ENCODE data around the gene ZNF579. TPM values are rescaled to one million over a fixed set of nuclear protein-coding genes. Genes with fewer than 3 reads are reported as not detected.

The ZNF579 gene
- total and polyA plus RNA-seq, 7 donors: 4.2 to 81.6 (median 22.9) TPM

GRCh38 chr19:55596304-55596703 is 15.7 kb upstream of the ZNF579 start:
- Histone ChIP-seq H3K36me3 (ENCODE audit: insufficient read depth in 1 of 2, low read depth in 1 of 2) (peaks cover 0 to 49% of the 10 kb centered on the region in 2 donors), H3K27ac (peak overlapping the region; percentile 47), H3K27me3 (ENCODE audit: insufficient read depth in 3 of 3, low read length in 2 of 3) (no peaks in the 10 kb centered on the region), H3K9me3 (no peaks in the 10 kb centered on the region), H3K4me3 (no peak overlapping the region), H3K4me1 (peaks cover 20% of the 10 kb centered on the region)
- TF ChIP-seq, protein P1, sequence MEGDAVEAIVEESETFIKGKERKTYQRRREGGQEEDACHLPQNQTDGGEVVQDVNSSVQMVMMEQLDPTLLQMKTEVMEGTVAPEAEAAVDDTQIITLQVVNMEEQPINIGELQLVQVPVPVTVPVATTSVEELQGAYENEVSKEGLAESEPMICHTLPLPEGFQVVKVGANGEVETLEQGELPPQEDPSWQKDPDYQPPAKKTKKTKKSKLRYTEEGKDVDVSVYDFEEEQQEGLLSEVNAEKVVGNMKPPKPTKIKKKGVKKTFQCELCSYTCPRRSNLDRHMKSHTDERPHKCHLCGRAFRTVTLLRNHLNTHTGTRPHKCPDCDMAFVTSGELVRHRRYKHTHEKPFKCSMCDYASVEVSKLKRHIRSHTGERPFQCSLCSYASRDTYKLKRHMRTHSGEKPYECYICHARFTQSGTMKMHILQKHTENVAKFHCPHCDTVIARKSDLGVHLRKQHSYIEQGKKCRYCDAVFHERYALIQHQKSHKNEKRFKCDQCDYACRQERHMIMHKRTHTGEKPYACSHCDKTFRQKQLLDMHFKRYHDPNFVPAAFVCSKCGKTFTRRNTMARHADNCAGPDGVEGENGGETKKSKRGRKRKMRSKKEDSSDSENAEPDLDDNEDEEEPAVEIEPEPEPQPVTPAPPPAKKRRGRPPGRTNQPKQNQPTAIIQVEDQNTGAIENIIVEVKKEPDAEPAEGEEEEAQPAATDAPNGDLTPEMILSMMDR (IDR thresholded peaks at IDR 0.05): no peak
- ATAC-seq: no peak
- no peak for DNase-seq
- intact Hi-C loops (cut with DNase I): loop anchor here in 1 of 2 donors (5.0 kb wide), 1 partner anchor 49 kb away; the partner anchor contains the start of gene SBK3
- 74 to 82% (median 77%) methylated on average over 3 of the region's 3 CpGs for WGBS, 3 donors

GRCh38 chr19:55594996-55595545 is 14.4 kb upstream of the ZNF579 start:
- Histone ChIP-seq H3K27me3 (ENCODE audit: insufficient read depth in 3 of 3, low read length in 2 of 3) (no peaks in the 10 kb centered on the region), H3K27ac (peak overlapping the region; percentile 47), H3K4me3 (no peak overlapping the region), H3K9me3 (no peaks in the 10 kb centered on the region), H3K4me1 (peaks cover 14% of the 10 kb centered on the region), H3K36me3 (ENCODE audit: insufficient read depth in 1 of 2, low read depth in 1 of 2) (peaks cover 0 to 49% of the 10 kb centered on the region in 2 donors)
- ATAC-seq (peak in 3 of 4 donors; percentile 45 to 53 (median 51)), DNase-seq (peak in 1 of 2 donors; percentile 76)
- TF ChIP-seq, protein P1 (IDR thresholded peaks at IDR 0.05): no peak
- intact Hi-C loops (cut with DNase I): loop anchor here in 1 of 2 donors (5.0 kb wide), 1 partner anchor 48 kb away; the partner anchor contains the start of gene SBK3
- WGBS, 3 donors: 37 to 67% (median 46%) methylated on average over 4 of the region's 4 CpGs

- H3K9me3 ChIP-seq: no peaks in the 10 kb centered on the region
- ATAC-seq: no peak
- TF ChIP-seq, protein P1 (IDR thresholded peaks at IDR 0.05): no peak
- H3K4me1 ChIP-seq: peaks cover 14% of the 10 kb centered on the region
- no peaks in the 10 kb centered on the region for H3K27me3 ChIP-seq (ENCODE audit: insufficient read depth in 3 of 3, low read length in 2 of 3)
- intact Hi-C loops (cut with DNase I): no loop called here
- WGBS, 3 donors: 81 to 85% (median 81%) methylated on average over 53 to 68 of the region's 68 CpGs
- no peak overlapping the region for H3K4me3 ChIP-seq
- peak in 1 of 2 donors; percentile 42 for DNase-seq
- H3K36me3 ChIP-seq (ENCODE audit: insufficient read depth in 1 of 2, low read depth in 1 of 2): peaks cover 0 to 49% of the 10 kb centered on the region in 2 donors
- no peak overlapping the region for H3K27ac ChIP-seq
These were observed 12.6 kb upstream of the ZNF579 start for GRCh38 chr19:55593096-55593772.

DNA sequence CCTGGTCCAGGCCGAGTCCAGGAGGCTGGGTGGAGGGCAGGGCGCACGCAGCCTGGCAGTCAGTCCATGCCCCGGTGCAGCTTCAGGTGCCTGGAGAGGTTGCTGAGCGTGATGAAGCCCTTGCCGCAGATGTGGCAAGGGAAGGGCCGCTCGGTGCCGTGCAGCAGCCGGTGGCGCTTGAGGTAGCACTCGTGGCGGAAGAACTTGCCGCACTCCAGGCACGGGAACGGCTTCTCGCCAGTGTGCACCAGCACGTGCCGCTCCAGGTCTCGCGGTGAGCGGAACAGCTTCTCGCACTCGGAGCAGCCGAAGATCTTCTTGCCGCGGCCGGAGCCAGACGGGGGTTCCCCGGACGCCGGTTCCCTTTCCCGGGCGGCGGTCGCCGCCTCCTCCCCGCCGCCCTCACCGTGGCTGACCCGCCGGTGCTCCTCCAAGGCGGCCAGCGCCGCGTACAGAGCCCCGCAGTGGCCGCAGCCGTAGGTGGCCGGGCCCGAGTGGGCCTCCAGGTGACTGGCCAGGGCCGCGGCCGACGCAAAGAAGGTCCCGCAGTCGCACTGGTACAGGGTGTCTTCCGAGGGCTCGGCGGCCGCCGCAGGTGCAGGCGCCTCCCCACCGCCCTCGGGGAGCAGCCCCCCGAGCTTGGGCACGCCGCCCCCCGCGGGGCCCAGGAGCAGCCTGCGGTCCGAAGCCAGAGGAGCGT is 11.9 kb upstream of the ZNF579 start:
- no peak overlapping the region for H3K27ac ChIP-seq
- peaks cover 0 to 44% of the 10 kb centered on the region in 2 donors for H3K36me3 ChIP-seq (ENCODE audit: insufficient read depth in 1 of 2, low read depth in 1 of 2)
- TF ChIP-seq, protein P1 (IDR thresholded peaks at IDR 0.05): no peak
- no peak for ATAC-seq
- H3K27me3 ChIP-seq (ENCODE audit: insufficient read depth in 3 of 3, low read length in 2 of 3): no peaks in the 10 kb centered on the region
- intact Hi-C loops (cut with DNase I): no loop called here
- peak in 1 of 2 donors; percentile 47 for DNase-seq
- no peaks in the 10 kb centered on the region for H3K9me3 ChIP-seq
- peaks cover 14% of the 10 kb centered on the region for H3K4me1 ChIP-seq
- H3K4me3 ChIP-seq: no peak overlapping the region
- WGBS, 3 donors: 90 to 95% (median 93%) methylated on average over 46 to 73 of the region's 73 CpGs
